CD8-positive, alpha-beta memory T cell (primary cell): Measurements from ENCODE around the gene DCST1. TPM values are rescaled to one million over a fixed set of nuclear protein-coding genes. Genes with fewer than 3 reads are reported as not detected.

Experiments used
- CTCF ChIA-PET: fragments of 350-600 bp; sonication (Branson Sonifier 250); formaldehyde crosslinking; loops from one replicate; lab custom pipeline; 2021; ENCODE audit warnings: antibody characterized with exemption; lab: Charles Lee
- POLR2A ChIA-PET: fragments of 350-600 bp; sonication (Branson Sonifier 250); formaldehyde crosslinking; loops from one replicate; lab custom pipeline; 2021; ENCODE audit warnings: antibody characterized with exemption; lab: Charles Lee
- DNase-seq, 5 donors: peaks; one replicate each; pipeline versions ENCODE4 v3.0.0 to v3.0.0-alpha.2; 2020 to 2022; ENCODE audit warnings: mixed read lengths in 1 of 5
- H3K27ac ChIP-seq: one replicate; pipeline ENCODE4 v1.7.0; 2013; ENCODE audit warnings: low read depth, mild to moderate bottlenecking, low read length, moderate library complexity
- H3K27me3 ChIP-seq: 2 replicates; pipeline ENCODE4 v1.7.0; 2013; ENCODE audit warnings: low read length, mild to moderate bottlenecking; ENCODE audit not compliant: insufficient read depth, poor library complexity, severe bottlenecking
- H3K36me3 ChIP-seq: 2 replicates; pipeline ENCODE4 v1.7.0; 2013; ENCODE audit warnings: mild to moderate bottlenecking, low read length, moderate library complexity; ENCODE audit not compliant: insufficient read depth
- H3K4me1 ChIP-seq: 2 replicates; pipeline ENCODE4 v1.7.0; 2013; ENCODE audit warnings: mild to moderate bottlenecking, low read length, moderate library complexity; ENCODE audit not compliant: insufficient read depth
- H3K4me3 ChIP-seq: 2 replicates; pipeline ENCODE4 v1.7.0; 2013; ENCODE audit warnings: mild to moderate bottlenecking, low read length
- H3K9me3 ChIP-seq: 2 replicates; pipeline ENCODE4 v1.7.0; 2013; ENCODE audit warnings: mild to moderate bottlenecking, low read length
- H3K27ac Mint-ChIP-seq, 8 donors: one replicate each; pipeline ENCODE4 v1.8.0; 2020 to 2021; ENCODE audit warnings: mixed read lengths in 8 of 8, mild to moderate bottlenecking in 6 of 8, inconsistent platforms in 3 of 8, moderate library complexity in 3 of 8
- H3K27me3 Mint-ChIP-seq, 2 donors: one replicate each; pipeline ENCODE4 v1.8.0; 2020 to 2021; ENCODE audit warnings: mixed read lengths in 2 of 2, mild to moderate bottlenecking in 1 of 2, moderate library complexity in 1 of 2
- H3K36me3 Mint-ChIP-seq, 3 donors: one replicate each; pipeline ENCODE4 v1.8.0; 2020 to 2021; ENCODE audit warnings: mixed read lengths in 3 of 3, inconsistent platforms in 1 of 3, mild to moderate bottlenecking in 1 of 3
- H3K4me1 Mint-ChIP-seq, 3 donors: one replicate each; pipeline ENCODE4 v1.8.0; 2020 to 2021; ENCODE audit warnings: mixed read lengths in 3 of 3, inconsistent platforms in 1 of 3, mild to moderate bottlenecking in 1 of 3
- H3K4me3 Mint-ChIP-seq, 7 donors: one replicate each; pipeline ENCODE4 v1.8.0; 2020 to 2021; ENCODE audit warnings: mixed read lengths in 7 of 7, mild to moderate bottlenecking in 6 of 7, moderate library complexity in 4 of 7, inconsistent platforms in 2 of 7
- H3K9me3 Mint-ChIP-seq, 5 donors: one replicate each; pipeline ENCODE4 v1.8.0; 2020 to 2022; ENCODE audit warnings: mixed read lengths in 5 of 5, mild to moderate bottlenecking in 3 of 5, moderate library complexity in 2 of 5, inconsistent platforms in 1 of 5
- polyA plus RNA-seq: library from polyadenylated mRNA; unstranded; fragments of 300-500 nt; fragmentation: Illumina TruSeq; gene quantifications from one replicate; pipeline ENCODE4 v1.2.3, GENCODE V29; 2021
- total RNA-seq, 2 experiments: library from RNA; stranded (reverse); gene quantifications; one replicate each; pipeline ENCODE4 v1.2.3, GENCODE V29; 2021

The DCST1 gene
- total and polyA plus RNA-seq, 3 experiments from 2014 or later, result not detected

GRCh38 chr1:155044812-155045657 is 11.4 kb downstream of the DCST1 start:
- POLR2A ChIA-PET, result interaction anchor here (0.6 to 1.3 kb wide), 2 partner anchors 34 to 40 kb away, joined by 5 to 6 read pairs; no protein-coding TSS in a partner anchor
- Mint-ChIP-seq H3K36me3 (no peaks in the 10 kb centered on the region), H3K27me3 (peaks cover 3 to 4% of the 10 kb centered on the region in 2 donors), H3K4me3 (peak overlapping the region in 1 of 7 donors; percentile 49), H3K4me1 (peaks cover 5 to 11% (median 5%) of the 10 kb centered on the region in 3 donors), H3K27ac (no peak overlapping the region), H3K9me3 (no peaks in the 10 kb centered on the region)
- H3K27me3 ChIP-seq, result no peaks in the 10 kb centered on the region
- peak; percentile 34 to 75 (median 57) for DNase-seq
- no peak overlapping the region for H3K27ac ChIP-seq
- no peak overlapping the region for H3K4me3 ChIP-seq
- CTCF ChIA-PET, result interaction anchor here (0.8 to 10.2 kb wide), 23 partner anchors 12 to 485 kb away, joined by 3 to 172 read pairs (median 6); partner anchors contain the start of genes DCST1, DCST2, EFNA4 and FLAD1
- no peaks in the 10 kb centered on the region for H3K9me3 ChIP-seq
- H3K4me1 ChIP-seq, result peaks cover under 1% of the 10 kb centered on the region
- no peaks in the 10 kb centered on the region for H3K36me3 ChIP-seq

GRCh38 chr1:155048449-155049334 is 15.1 kb downstream of the DCST1 start:
- Mint-ChIP-seq H3K4me3 (peak overlapping the region in 3 of 7 donors; percentile 49 to 88 (median 79)), H3K27ac (peak overlapping the region in 3 of 8 donors; percentile 17 to 26 (median 24)), H3K36me3 (peaks cover 0 to 1% (median 0%) of the 10 kb centered on the region in 3 donors), H3K4me1 (peaks cover 23 to 33% (median 29%) of the 10 kb centered on the region in 3 donors), H3K27me3 (peaks cover 0 to 3% of the 10 kb centered on the region in 2 donors), H3K9me3 (no peaks in the 10 kb centered on the region)
- Histone ChIP-seq H3K27ac (no peak overlapping the region), H3K36me3 (no peaks in the 10 kb centered on the region), H3K9me3 (no peaks in the 10 kb centered on the region), H3K27me3 (no peaks in the 10 kb centered on the region), H3K4me1 (peaks cover 21% of the 10 kb centered on the region), H3K4me3 (no peak overlapping the region)
- no peak for DNase-seq
- ChIA-PET POLR2A (interaction anchor here (0.7 kb wide), 1 partner anchor 18 kb away, joined by 3 read pairs; no protein-coding TSS in a partner anchor), CTCF (interaction anchor here (0.8 to 10.2 kb wide), 7 partner anchors 8 to 49 kb away, joined by 3 to 172 read pairs (median 4); partner anchors contain the start of gene EFNA4)

GRCh38 chr1:155049651-155050559 is 16.3 kb downstream of the DCST1 start:
- Mint-ChIP-seq H3K4me1 (peaks cover 23 to 33% (median 26%) of the 10 kb centered on the region in 3 donors), H3K27me3 (peaks cover 0 to 1% of the 10 kb centered on the region in 2 donors), H3K27ac (peak overlapping the region in 6 of 8 donors; percentile 22 to 70 (median 56)), H3K36me3 (peaks cover 0 to 1% (median 0%) of the 10 kb centered on the region in 3 donors), H3K4me3 (peak overlapping the region; percentile 79 to 90 (median 85)), H3K9me3 (no peaks in the 10 kb centered on the region)
- DNase-seq, result no peak
- POLR2A ChIA-PET, result interaction anchor here (0.5 kb wide), 1 partner anchor 18 kb away, joined by 5 read pairs; no protein-coding TSS in a partner anchor
- H3K4me1 ChIP-seq, result peaks cover 21% of the 10 kb centered on the region
- peak overlapping the region; percentile 60 for H3K4me3 ChIP-seq
- no peaks in the 10 kb centered on the region for H3K9me3 ChIP-seq
- H3K27ac ChIP-seq, result peak overlapping the region; percentile 46
- CTCF ChIA-PET, result interaction anchor here (0.8 to 10.2 kb wide), 14 partner anchors 9 to 144 kb away, joined by 3 to 172 read pairs (median 7); partner anchors contain the start of genes EFNA4 and KRTCAP2
- no peaks in the 10 kb centered on the region for H3K27me3 ChIP-seq
- no peaks in the 10 kb centered on the region for H3K36me3 ChIP-seq

GRCh38 chr1:155050560-155051341 is 17.1 kb downstream of the DCST1 start, which contains the start of gene ADAM15:
ADAM15 (plus strand) TSS chr1:155051316; CDS start chr1:155051387, 71 bp downstream.
- ChIA-PET CTCF (interaction anchor here (0.7 to 3.6 kb wide), 23 partner anchors 10 to 143 kb away, joined by 3 to 51 read pairs (median 4); partner anchors contain the start of genes FLAD1, KRTCAP2 and PMVK), POLR2A (interaction anchor here (0.5 to 1.2 kb wide), 4 partner anchors 10 to 1396 kb away, joined by 4 to 5 read pairs (median 4); no protein-coding TSS in a partner anchor)
- Histone ChIP-seq H3K4me1 (peaks cover 21% of the 10 kb centered on the region), H3K27ac (peak within 1 kb of the TSS; percentile 46), H3K27me3 (no peaks in the 10 kb centered on the region), H3K36me3 (no peaks in the 10 kb centered on the region), H3K4me3 (peak within 1 kb of the TSS; percentile 67), H3K9me3 (no peaks in the 10 kb centered on the region)
- Mint-ChIP-seq H3K36me3 (peaks cover 0 to 2% (median 0%) of the 10 kb centered on the region in 3 donors), H3K4me1 (peaks cover 23 to 33% (median 23%) of the 10 kb centered on the region in 3 donors), H3K27ac (peak within 1 kb of the TSS; percentile 50 to 96 (median 68)), H3K9me3 (no peaks in the 10 kb centered on the region), H3K27me3 (peaks cover 0 to 1% of the 10 kb centered on the region in 2 donors), H3K4me3 (peak within 1 kb of the TSS; percentile 84 to 90 (median 86))
- DNase-seq, result peak; percentile 73 to 82 (median 77)

GRCh38 chr1:155051342-155051776 is 17.7 kb downstream of the DCST1 start:
- no peaks in the 10 kb centered on the region for H3K9me3 Mint-ChIP-seq
- H3K27ac Mint-ChIP-seq, result peak overlapping the region in 1 of 8 donors; percentile 54
- peak overlapping the region; percentile 76 to 90 (median 86) for H3K4me3 Mint-ChIP-seq
- H3K36me3 Mint-ChIP-seq, result peaks cover 0 to 7% (median 0%) of the 10 kb centered on the region in 3 donors
- peaks cover 23 to 33% (median 23%) of the 10 kb centered on the region in 3 donors for H3K4me1 Mint-ChIP-seq
- Histone ChIP-seq H3K27ac (peak overlapping the region; percentile 38), H3K36me3 (no peaks in the 10 kb centered on the region), H3K27me3 (no peaks in the 10 kb centered on the region), H3K4me3 (peak overlapping the region; percentile 67), H3K9me3 (no peaks in the 10 kb centered on the region), H3K4me1 (peaks cover 21% of the 10 kb centered on the region)
- no peaks in the 10 kb centered on the region for H3K27me3 Mint-ChIP-seq
- ChIA-PET POLR2A (interaction anchor here (0.6 to 1.2 kb wide), 3 partner anchors 10 to 1396 kb away, joined by 4 to 5 read pairs (median 4); no protein-coding TSS in a partner anchor), CTCF (interaction anchor here (0.7 to 3.6 kb wide), 22 partner anchors 9 to 143 kb away, joined by 3 to 51 read pairs (median 4); partner anchors contain the start of genes FLAD1, KRTCAP2 and PMVK)
- no peak for DNase-seq
